Measurements from ENCODE around the gene LBHD2.

DNA sequence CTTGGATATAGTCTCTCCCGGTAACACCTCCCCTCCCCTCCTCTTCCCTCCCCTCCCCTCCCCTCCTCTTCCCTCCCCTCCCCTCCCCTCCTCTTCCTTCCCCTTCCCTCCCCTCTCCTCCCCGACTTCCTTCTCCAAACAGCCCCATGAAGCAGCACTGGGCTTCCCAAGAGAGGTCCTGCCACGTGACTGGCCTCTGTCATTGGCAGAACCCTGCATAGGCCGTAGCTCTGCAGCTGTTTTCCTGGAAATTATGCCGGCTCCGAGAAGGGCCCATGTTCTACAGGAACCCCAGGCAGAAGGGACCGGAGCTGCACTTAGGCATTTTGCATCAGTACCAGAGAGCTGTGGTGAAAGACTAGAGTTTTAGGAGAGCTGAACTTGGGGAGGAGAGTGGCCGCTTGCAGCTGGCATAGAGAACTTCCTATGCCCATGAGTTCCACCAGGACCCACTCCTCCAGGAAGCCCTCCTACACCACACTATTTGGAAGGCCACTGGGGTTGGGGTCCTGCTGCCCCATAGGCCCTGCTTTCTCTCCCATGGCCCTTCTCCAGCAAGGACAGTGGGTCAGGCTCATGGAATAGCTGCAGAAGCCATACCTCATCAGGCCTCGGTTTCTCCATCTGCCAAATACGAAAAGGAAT is 34.1 kb downstream of the LBHD2 start:
- TF ChIP-seq, protein P1, sequence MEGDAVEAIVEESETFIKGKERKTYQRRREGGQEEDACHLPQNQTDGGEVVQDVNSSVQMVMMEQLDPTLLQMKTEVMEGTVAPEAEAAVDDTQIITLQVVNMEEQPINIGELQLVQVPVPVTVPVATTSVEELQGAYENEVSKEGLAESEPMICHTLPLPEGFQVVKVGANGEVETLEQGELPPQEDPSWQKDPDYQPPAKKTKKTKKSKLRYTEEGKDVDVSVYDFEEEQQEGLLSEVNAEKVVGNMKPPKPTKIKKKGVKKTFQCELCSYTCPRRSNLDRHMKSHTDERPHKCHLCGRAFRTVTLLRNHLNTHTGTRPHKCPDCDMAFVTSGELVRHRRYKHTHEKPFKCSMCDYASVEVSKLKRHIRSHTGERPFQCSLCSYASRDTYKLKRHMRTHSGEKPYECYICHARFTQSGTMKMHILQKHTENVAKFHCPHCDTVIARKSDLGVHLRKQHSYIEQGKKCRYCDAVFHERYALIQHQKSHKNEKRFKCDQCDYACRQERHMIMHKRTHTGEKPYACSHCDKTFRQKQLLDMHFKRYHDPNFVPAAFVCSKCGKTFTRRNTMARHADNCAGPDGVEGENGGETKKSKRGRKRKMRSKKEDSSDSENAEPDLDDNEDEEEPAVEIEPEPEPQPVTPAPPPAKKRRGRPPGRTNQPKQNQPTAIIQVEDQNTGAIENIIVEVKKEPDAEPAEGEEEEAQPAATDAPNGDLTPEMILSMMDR (IDR thresholded peaks at IDR 0.05 in 8 of 11, conservative IDR thresholded peaks at IDR 0.05 in 3 of 11) = no peak
- TF ChIP-seq POLR2AphosphoS5 (IDR thresholded peaks at IDR 0.05) (peak in 2 of 3 donors; percentile 51 to 59), POLR2A (IDR thresholded peaks at IDR 0.05) (no peak)
